KG1 (cell line): ENCODE data around the gene VLDLR.
A peak's percentile ranks its signal among the peaks of the same experiment; 100 is the strongest.
"Not testable (repeated sequence)": the region's sequence is repeated elsewhere in the genome, so short reads cannot be mapped to it uniquely, and the experiment has no call there.

Experiments used
- DNase-seq: peaks from one replicate; lab custom pipeline; 2025; lab: John Stamatoyannopoulos, UW

Gene VLDLR

GRCh38 chr9:2663461-2664173, 42.0 kb downstream of the VLDLR start:
- DNase-seq: no peak

- DNase-seq: no peak
These were observed 42.8 kb downstream of the VLDLR start for GRCh38 chr9:2664174-2665065.

GRCh38 chr9:2666569-2666968, 45.0 kb downstream of the VLDLR start:
- no peak for DNase-seq

GRCh38 chr9:2673161-2673560, 51.6 kb downstream of the VLDLR start:
- DNase-seq: no peak

GRCh38 chr9:2674141-2674824, 52.7 kb downstream of the VLDLR start:
- DNase-seq: no peak

- DNase-seq: no peak
These were observed 54.2 kb downstream of the VLDLR start for GRCh38 chr9:2675834-2676233.

- DNase-seq: no peak
These were observed 54.9 kb downstream of the VLDLR start for GRCh38 chr9:2676466-2676865.

- DNase-seq: no peak
These were observed 56.6 kb downstream of the VLDLR start for GRCh38 chr9:2677915-2678889.

- no peak for DNase-seq
These were observed 57.4 kb downstream of the VLDLR start for GRCh38 chr9:2679011-2679410.

- no peak for DNase-seq
These were observed 60.4 kb downstream of the VLDLR start for GRCh38 chr9:2681981-2682380.

GRCh38 chr9:2686911-2687310, 65.3 kb downstream of the VLDLR start:
- no peak for DNase-seq

- DNase-seq: no peak
These were observed 67.0 kb downstream of the VLDLR start for GRCh38 chr9:2688636-2689035.

GRCh38 chr9:2691212-2691611, 69.6 kb downstream of the VLDLR start:
- DNase-seq: no peak

GRCh38 chr9:2691626-2692025, 70.0 kb downstream of the VLDLR start:
- no peak for DNase-seq

- DNase-seq: no peak
These were observed 71.5 kb downstream of the VLDLR start for GRCh38 chr9:2693056-2693455.

- no peak for DNase-seq
These were observed 75.9 kb downstream of the VLDLR start for GRCh38 chr9:2697492-2697891.

- no peak for DNase-seq
These were observed 78.8 kb downstream of the VLDLR start for GRCh38 chr9:2700398-2700797.

GRCh38 chr9:2700909-2701550, 79.4 kb downstream of the VLDLR start:
- no peak for DNase-seq

- DNase-seq: peak; percentile 35
These were observed 82.9 kb downstream of the VLDLR start for GRCh38 chr9:2704504-2704903.

GRCh38 chr9:2707256-2707655, 85.7 kb downstream of the VLDLR start:
- DNase-seq: not testable (repeated sequence)
